Astrocyte of the cerebellum (primary cell): ENCODE data around the gene AGPAT3.

Source experiments
- DNase-seq: peaks from one replicate; pipeline ENCODE4 v3.0.0-alpha.2; 2011; ENCODE audit warnings: low read depth
- H3K4me3 ChIP-seq: 2 replicates; pipeline ENCODE4 v1.5.1; 2011; ENCODE audit warnings: mild to moderate bottlenecking, low read depth, low read length, moderate library complexity
- CTCF ChIP-seq: IDR thresholded peaks from 2 replicates; pipeline ENCODE4 v1.5.1; 2012; ENCODE audit warnings: low read length, low read depth, moderate library complexity, mild to moderate bottlenecking; ENCODE audit errors: missing control alignments
- in situ Hi-C: cut with HindIII; loops from 2 replicates; pipeline ENCODE4 v1.10.0; 2017; ENCODE audit warnings: low sequenced_read_pairs

AGPAT3 gene

GRCh38 chr21:43994646-43995045, 129.6 kb downstream of the AGPAT3 start:
- TF ChIP-seq CTCF: no peak
- in situ Hi-C loops: no loop called here
- no peak overlapping the region for H3K4me3 ChIP-seq
- DNase-seq: no peak

- H3K4me3 ChIP-seq: no peak overlapping the region
- in situ Hi-C loops: no loop called here
- DNase-seq: no peak
- no peak for TF ChIP-seq CTCF
These were observed 130.6 kb downstream of the AGPAT3 start for GRCh38 chr21:43995521-43996105.

GRCh38 chr21:43997766-43998742, 133.0 kb downstream of the AGPAT3 start:
- DNase-seq: no peak
- in situ Hi-C loops: no loop called here
- no peak for TF ChIP-seq CTCF
- no peak overlapping the region for H3K4me3 ChIP-seq

GRCh38 chr21:44000360-44000759, 135.3 kb downstream of the AGPAT3 start:
- no peak for TF ChIP-seq CTCF
- no peak overlapping the region for H3K4me3 ChIP-seq
- in situ Hi-C loops: no loop called here
- DNase-seq: no peak

GRCh38 chr21:44002511-44002910, 137.5 kb downstream of the AGPAT3 start:
- no peak for DNase-seq
- no peak for TF ChIP-seq CTCF
- in situ Hi-C loops: no loop called here
- no peak overlapping the region for H3K4me3 ChIP-seq

GRCh38 chr21:44003307-44003966, 138.4 kb downstream of the AGPAT3 start:
- no peak for DNase-seq
- TF ChIP-seq CTCF: no peak
- no peak overlapping the region for H3K4me3 ChIP-seq
- in situ Hi-C loops: no loop called here
